AG09309 (cell line): Measurements from ENCODE around the gene ZNF584.

ENCODE experiments used
- DNase-seq: peaks from one replicate; pipeline ENCODE4 v3.0.0-alpha.2; 2010; ENCODE audit warnings: low read depth
- H3K4me3 ChIP-seq: 2 replicates; pipeline ENCODE4 v1.5.1; 2011; ENCODE audit warnings: mild to moderate bottlenecking, low read depth, low read length, moderate library complexity; ENCODE audit not compliant: control insufficient read depth
- CTCF ChIP-seq: IDR thresholded peaks from 2 replicates; pipeline ENCODE4 v1.5.1; 2011; ENCODE audit warnings: mild to moderate bottlenecking, low read depth, low read length, inconsistent platforms; ENCODE audit not compliant: insufficient read depth, control insufficient read depth; ENCODE audit errors: missing control alignments

Gene ZNF584

GRCh38 chr19:58394821-58395219 is 13.6 kb upstream of the ZNF584 start:
- no peak for DNase-seq
- H3K4me3 ChIP-seq = no peak overlapping the region
- TF ChIP-seq CTCF = no peak

GRCh38 chr19:58395220-58395978 is 13.1 kb upstream of the ZNF584 start, which contains the start of gene RNF225:
Gene RNF225 (plus strand): TSS chr19:58395656. CDS start chr19:58396090, 434 bp downstream.
- no peak within 1 kb of the TSS for H3K4me3 ChIP-seq
- DNase-seq = no peak
- no peak for TF ChIP-seq CTCF

GRCh38 chr19:58395979-58396627 is 12.3 kb upstream of the ZNF584 start:
- no peak for TF ChIP-seq CTCF
- no peak overlapping the region for H3K4me3 ChIP-seq
- DNase-seq = no peak

- no peak for TF ChIP-seq CTCF
- H3K4me3 ChIP-seq = no peak overlapping the region
- DNase-seq = no peak
Observed at GRCh38 chr19:58396691-58397532, 11.5 kb upstream of the ZNF584 start.

GRCh38 chr19:58397533-58398037 is 10.9 kb upstream of the ZNF584 start:
- no peak for TF ChIP-seq CTCF
- no peak for DNase-seq
- no peak overlapping the region for H3K4me3 ChIP-seq

- no peak for TF ChIP-seq CTCF
- no peak for DNase-seq
- H3K4me3 ChIP-seq = no peak overlapping the region
Observed at GRCh38 chr19:58398087-58398486, 10.4 kb upstream of the ZNF584 start.
